HG02571 (cell line): ENCODE results near the gene OR2T10.
"Not testable (repeated sequence)": the region's sequence is repeated elsewhere in the genome, so short reads cannot be mapped to it uniquely, and the experiment has no call there.

Experiments used
- ATAC-seq: cut with Tn5 transposase; IDR thresholded peaks from one replicate; pipeline ENCODE4 v1.9.1; 2021; ENCODE audit warnings: mild to moderate bottlenecking, moderate library complexity; ENCODE audit not compliant: unreplicated experiment

The OR2T10 gene

GRCh38 chr1:248597589-248597988 is at the start of gene OR2T10:
OR2T10 (minus strand) TSS chr1:248597700; CDS start chr1:248593768, 3,932 bp downstream.
- no peak for ATAC-seq

GRCh38 chr1:248645178-248645577 is 47.7 kb upstream of the OR2T10 start, which contains the start of gene OR2T35:
OR2T35 (minus strand) TSS chr1:248645278; CDS start chr1:248639258, 6,020 bp downstream.
- not testable (repeated sequence) for ATAC-seq

- peak; percentile 74 for ATAC-seq
Observed at GRCh38 chr1:248642971-248643651, 45.6 kb upstream of the OR2T10 start.

GRCh38 chr1:248641583-248641982 is 44.1 kb upstream of the OR2T10 start:
- ATAC-seq = not testable (repeated sequence)

- ATAC-seq = not testable (repeated sequence)
Observed at GRCh38 chr1:248640906-248641305, 43.4 kb upstream of the OR2T10 start.

- ATAC-seq = not testable (repeated sequence)
Observed at GRCh38 chr1:248639652-248640051, 42.2 kb upstream of the OR2T10 start.

- not testable (repeated sequence) for ATAC-seq
Observed at GRCh38 chr1:248636612-248637011, 39.1 kb upstream of the OR2T10 start.

- not testable (repeated sequence) for ATAC-seq
Observed at GRCh38 chr1:248634991-248635390, 37.5 kb upstream of the OR2T10 start, which contains the start of gene OR2T11. OR2T11 (minus strand) TSS chr1:248635091; CDS start chr1:248627128, 7,963 bp downstream.

- no peak for ATAC-seq
Observed at GRCh38 chr1:248631354-248632008, 34.0 kb upstream of the OR2T10 start.

- no peak for ATAC-seq
Observed at GRCh38 chr1:248630551-248630950, 33.1 kb upstream of the OR2T10 start.

GRCh38 chr1:248627971-248628844 is 30.7 kb upstream of the OR2T10 start:
- peak; percentile 91 for ATAC-seq

- ATAC-seq = no peak
Observed at GRCh38 chr1:248625971-248626370, 28.5 kb upstream of the OR2T10 start.

- no peak for ATAC-seq
Observed at GRCh38 chr1:248625166-248625565, 27.7 kb upstream of the OR2T10 start.

GRCh38 chr1:248622570-248623001 is 25.1 kb upstream of the OR2T10 start:
- peak; percentile 91 for ATAC-seq

GRCh38 chr1:248621770-248622169 is 24.3 kb upstream of the OR2T10 start:
- no peak for ATAC-seq

- no peak for ATAC-seq
Observed at GRCh38 chr1:248618878-248619277, 21.4 kb upstream of the OR2T10 start.

- no peak for ATAC-seq
Observed at GRCh38 chr1:248618119-248618518, 20.6 kb upstream of the OR2T10 start.

- ATAC-seq = no peak
Observed at GRCh38 chr1:248613742-248614141, 16.2 kb upstream of the OR2T10 start.

- no peak for ATAC-seq
Observed at GRCh38 chr1:248611883-248612414, 14.4 kb upstream of the OR2T10 start.

- no peak for ATAC-seq
Observed at GRCh38 chr1:248610301-248610700, 12.8 kb upstream of the OR2T10 start.

GRCh38 chr1:248599396-248599795 is 1.9 kb upstream of the OR2T10 start:
- ATAC-seq = no peak
